Smooth muscle cell (in vitro differentiated cells): ENCODE data around the gene PUM2. TPM values are rescaled to one million over a fixed set of nuclear protein-coding genes. Genes with fewer than 3 reads are reported as not detected.

Experiments
- DNase-seq: peaks from one replicate; lab custom pipeline; 2025; ENCODE audit not compliant: unreplicated experiment; lab: John Stamatoyannopoulos, UW
- H2AFZ ChIP-seq: fragments of 200-600 bp; sonication (generic); 2 replicates; pipeline ENCODE4 v1.6.0; 2016; ENCODE audit warnings: antibody characterized with exemption, low read depth, mild to moderate bottlenecking
- H3F3A ChIP-seq: fragments of 200-600 bp; sonication (generic); 2 replicates; pipeline ENCODE4 v1.6.0; 2017; ENCODE audit warnings: antibody characterized with exemption, low read depth
- H3K27ac ChIP-seq: fragments of 200-600 bp; sonication (generic); 2 replicates; pipeline ENCODE4 v1.5.1; 2016; ENCODE audit warnings: low read depth, mild to moderate bottlenecking
- H3K27me3 ChIP-seq: fragments of 200-600 bp; sonication (generic); 2 replicates; pipeline ENCODE4 v1.6.1; 2016; ENCODE audit warnings: low read depth, mild to moderate bottlenecking
- H3K36me3 ChIP-seq: fragments of 200-600 bp; sonication (generic); 2 replicates; pipeline ENCODE4 v1.5.1; 2016; ENCODE audit warnings: low read depth
- H3K4me1 ChIP-seq: fragments of 200-600 bp; sonication (generic); 2 replicates; pipeline ENCODE4 v1.5.1; 2016; ENCODE audit warnings: low read depth
- H3K4me2 ChIP-seq: fragments of 200-600 bp; sonication (generic); 2 replicates; pipeline ENCODE4 v1.6.0; 2016; ENCODE audit warnings: mild to moderate bottlenecking
- H3K4me3 ChIP-seq: fragments of 200-600 bp; sonication (generic); 2 replicates; pipeline ENCODE4 v1.5.1; 2016; ENCODE audit warnings: mild to moderate bottlenecking
- H3K79me2 ChIP-seq: fragments of 200-600 bp; sonication (generic); 2 replicates; pipeline ENCODE4 v1.6.0; 2016; ENCODE audit warnings: low read depth, mild to moderate bottlenecking
- H3K9ac ChIP-seq: fragments of 200-600 bp; sonication (generic); 2 replicates; pipeline ENCODE4 v1.6.0; 2016; ENCODE audit warnings: low read depth
- H3K9me3 ChIP-seq: fragments of 200-600 bp; sonication (generic); replicated peaks from 2 replicates; pipeline ENCODE4 v1.5.1; 2016; ENCODE audit warnings: low read depth
- H4K20me1 ChIP-seq: fragments of 200-600 bp; sonication (generic); 2 replicates; pipeline ENCODE4 v1.6.0; 2016; ENCODE audit warnings: low read depth
- CTCF ChIP-seq: fragments of 200-600 bp; sonication (generic); IDR thresholded peaks from 2 replicates; pipeline ENCODE4 v1.5.1; 2017; ENCODE audit warnings: borderline replicate concordance, mild to moderate bottlenecking, antibody characterized with exemption; ENCODE audit not compliant: insufficient read depth, poor library complexity, severe bottlenecking
- WGBS: methylation state at CpG from one replicate; pipeline ENCODE4 v1.1.7; 2016; ENCODE audit warnings: low lambda C conversion rate; 5-methylcytosine and 5-hydroxymethylcytosine counted together
- polyA plus RNA-seq: library from polyadenylated mRNA; unstranded; fragments of >200 nt; fragmentation: Nextera tagmentation; extraction: Ambion mirVana; gene quantifications from 2 replicates; pipeline ENCODE4 v1.2.1, GENCODE V29; 2016
- total RNA-seq: library from RNA; depleted of rRNA; stranded (reverse); fragments of >200 nt; gene quantifications from 2 replicates; pipeline ENCODE4 v1.2.3, GENCODE V29; 2014

The PUM2 gene
- total and polyA plus RNA-seq, 2 experiments from 2014 or later = 5.2 to 42.0 TPM

GRCh38 chr2:20205915-20206524, 144.6 kb downstream of the PUM2 start:
- H2AFZ ChIP-seq = no peak overlapping the region
- TF ChIP-seq CTCF = no peak
- H3K27ac ChIP-seq = no peak overlapping the region
- H3K27me3 ChIP-seq = no peaks in the 10 kb centered on the region
- no peak overlapping the region for H3K4me2 ChIP-seq
- no peaks in the 10 kb centered on the region for H3K4me1 ChIP-seq
- peaks cover 5% of the 10 kb centered on the region for H4K20me1 ChIP-seq
- no peaks in the 10 kb centered on the region for H3F3A ChIP-seq
- H3K9ac ChIP-seq = no peak overlapping the region
- 79% methylated on average over 10 of the region's 10 CpGs for WGBS
- H3K79me2 ChIP-seq = no peaks in the 10 kb centered on the region
- DNase-seq = no peak
- H3K36me3 ChIP-seq = no peaks in the 10 kb centered on the region
- H3K4me3 ChIP-seq = no peak overlapping the region
- no peaks in the 10 kb centered on the region for H3K9me3 ChIP-seq

- 82% methylated on average over 7 of the region's 7 CpGs for WGBS
- H3K79me2 ChIP-seq = no peaks in the 10 kb centered on the region
- no peak overlapping the region for H3K9ac ChIP-seq
- H3K36me3 ChIP-seq = no peaks in the 10 kb centered on the region
- H3K4me1 ChIP-seq = no peaks in the 10 kb centered on the region
- no peak overlapping the region for H3K27ac ChIP-seq
- H3K4me2 ChIP-seq = no peak overlapping the region
- H3K9me3 ChIP-seq = no peaks in the 10 kb centered on the region
- no peak overlapping the region for H3K4me3 ChIP-seq
- H3F3A ChIP-seq = no peaks in the 10 kb centered on the region
- no peak overlapping the region for H2AFZ ChIP-seq
- peaks cover 5% of the 10 kb centered on the region for H4K20me1 ChIP-seq
- H3K27me3 ChIP-seq = no peaks in the 10 kb centered on the region
- no peak for DNase-seq
- no peak for TF ChIP-seq CTCF
These were observed 145.6 kb downstream of the PUM2 start for GRCh38 chr2:20205069-20205468.

- no peaks in the 10 kb centered on the region for H3K79me2 ChIP-seq
- H3K36me3 ChIP-seq = no peaks in the 10 kb centered on the region
- no peaks in the 10 kb centered on the region for H3K9me3 ChIP-seq
- no peaks in the 10 kb centered on the region for H3K4me1 ChIP-seq
- H3K4me3 ChIP-seq = no peak overlapping the region
- H2AFZ ChIP-seq = no peak overlapping the region
- no peak for DNase-seq
- no peaks in the 10 kb centered on the region for H3F3A ChIP-seq
- no peak for TF ChIP-seq CTCF
- 94% methylated on average over 17 of the region's 17 CpGs for WGBS
- H3K27ac ChIP-seq = no peak overlapping the region
- H3K4me2 ChIP-seq = no peak overlapping the region
- no peak overlapping the region for H3K9ac ChIP-seq
- no peaks in the 10 kb centered on the region for H3K27me3 ChIP-seq
- H4K20me1 ChIP-seq = peaks cover 5% of the 10 kb centered on the region
These were observed 147.0 kb downstream of the PUM2 start for GRCh38 chr2:20203521-20204225.

GRCh38 chr2:20203072-20203471, 147.6 kb downstream of the PUM2 start:
- 96% methylated on average over 10 of the region's 10 CpGs for WGBS
- H3K36me3 ChIP-seq = no peaks in the 10 kb centered on the region
- no peak overlapping the region for H3K27ac ChIP-seq
- H3K79me2 ChIP-seq = no peaks in the 10 kb centered on the region
- TF ChIP-seq CTCF = no peak
- H4K20me1 ChIP-seq = peaks cover 5% of the 10 kb centered on the region
- H3K4me2 ChIP-seq = no peak overlapping the region
- no peaks in the 10 kb centered on the region for H3K9me3 ChIP-seq
- H3K27me3 ChIP-seq = no peaks in the 10 kb centered on the region
- no peak for DNase-seq
- no peak overlapping the region for H3K4me3 ChIP-seq
- H3K9ac ChIP-seq = no peak overlapping the region
- no peak overlapping the region for H2AFZ ChIP-seq
- H3K4me1 ChIP-seq = no peaks in the 10 kb centered on the region
- no peaks in the 10 kb centered on the region for H3F3A ChIP-seq
